ENCODE data around the gene KATNB1. TPM values are rescaled to one million over a fixed set of nuclear protein-coding genes. Genes with fewer than 3 reads are reported as not detected.
"Not testable (repeated sequence)": the region's sequence is repeated elsewhere in the genome, so short reads cannot be mapped to it uniquely, and the experiment has no call there.

KATNB1 gene
- total RNA-seq, 1 donor from 2014 or later, result 27.8 TPM

DNA sequence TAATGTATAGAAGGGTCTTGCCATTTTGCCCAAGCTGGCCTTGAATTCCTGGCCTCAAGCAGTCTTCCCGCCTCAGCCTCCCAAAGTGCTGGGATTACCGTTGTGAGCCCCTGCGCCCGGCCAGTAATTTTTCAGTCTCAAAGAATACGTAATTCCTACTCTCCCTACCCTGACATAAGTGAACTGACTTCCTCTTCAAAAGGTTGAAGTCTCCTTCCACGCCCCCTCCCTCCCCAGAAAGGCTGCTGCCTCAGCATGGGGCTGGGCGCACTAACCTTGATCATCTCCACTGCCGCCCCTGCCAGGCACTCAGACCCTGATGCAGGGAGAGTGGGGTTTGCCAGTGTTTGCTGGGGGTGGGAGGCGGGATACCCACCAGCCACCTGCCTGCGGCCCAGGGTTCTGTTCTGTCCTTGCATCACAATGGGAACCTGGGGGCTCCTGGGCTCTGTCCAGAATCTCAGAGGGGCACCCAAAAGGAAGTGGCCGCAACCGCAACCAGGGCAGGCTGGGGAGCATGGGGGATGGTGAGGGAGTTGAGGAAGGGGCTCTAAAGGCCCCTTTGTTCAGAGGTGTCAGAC is 39.2 kb downstream of the KATNB1 start:
- no peak for DNase-seq

DNA sequence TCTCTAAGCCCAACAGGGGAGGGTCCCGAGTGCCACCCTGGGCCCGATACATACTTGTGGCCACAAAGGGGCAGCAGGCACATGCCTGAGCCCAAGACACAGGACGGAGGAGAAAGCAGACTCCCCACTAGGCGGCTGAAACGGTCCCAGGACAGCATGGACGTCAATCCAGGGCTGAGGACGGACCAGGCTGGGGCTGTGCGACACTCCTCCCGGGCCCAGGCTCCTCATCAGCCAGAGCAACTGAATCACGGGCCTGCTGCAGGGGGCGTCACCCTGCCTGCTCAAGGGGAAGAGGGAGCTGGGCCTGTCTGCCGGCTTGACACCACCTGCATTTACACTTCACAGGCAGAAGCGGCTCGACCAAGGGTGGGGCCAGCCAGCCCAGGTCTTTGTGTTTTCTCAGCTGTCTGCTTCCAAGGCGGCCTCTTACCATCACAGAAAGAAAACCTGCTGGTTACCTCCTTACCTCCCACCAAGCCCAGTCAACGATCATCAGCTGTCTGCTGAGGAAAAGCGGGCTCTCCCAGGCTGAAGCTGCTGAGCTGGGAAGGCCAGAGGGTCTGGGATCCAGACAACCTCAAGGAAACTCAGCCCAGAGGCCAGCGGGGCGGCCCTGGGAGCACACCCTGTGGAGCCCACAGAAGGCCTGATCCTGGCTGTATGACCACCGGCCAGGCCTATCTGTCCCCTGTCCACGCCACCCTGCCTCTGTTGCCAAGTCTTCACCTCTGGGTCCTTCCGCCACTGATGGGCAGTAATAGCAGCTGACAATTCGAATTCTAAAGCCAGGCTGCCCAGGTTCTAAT is 40.3 kb downstream of the KATNB1 start:
- DNase-seq, result no peak

DNA sequence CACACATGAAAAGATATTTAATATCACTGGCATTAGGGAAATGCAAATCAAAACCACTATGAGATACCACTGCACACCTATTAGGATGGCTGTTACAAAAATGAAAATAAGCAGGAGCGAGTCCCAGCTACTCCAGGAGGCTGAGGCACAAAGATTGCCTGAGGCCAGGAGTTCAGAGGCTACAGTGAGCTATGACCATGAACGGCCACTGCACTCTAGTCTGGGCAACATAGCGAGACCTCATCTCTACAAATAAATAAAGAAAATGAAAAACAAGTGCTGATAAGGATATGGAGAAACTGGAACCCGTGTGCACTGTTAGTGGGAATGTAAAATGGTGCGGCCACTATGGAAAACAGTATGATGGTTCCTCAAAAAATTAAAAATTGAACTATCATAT is 43.1 kb downstream of the KATNB1 start:
- no peak for DNase-seq

DNA sequence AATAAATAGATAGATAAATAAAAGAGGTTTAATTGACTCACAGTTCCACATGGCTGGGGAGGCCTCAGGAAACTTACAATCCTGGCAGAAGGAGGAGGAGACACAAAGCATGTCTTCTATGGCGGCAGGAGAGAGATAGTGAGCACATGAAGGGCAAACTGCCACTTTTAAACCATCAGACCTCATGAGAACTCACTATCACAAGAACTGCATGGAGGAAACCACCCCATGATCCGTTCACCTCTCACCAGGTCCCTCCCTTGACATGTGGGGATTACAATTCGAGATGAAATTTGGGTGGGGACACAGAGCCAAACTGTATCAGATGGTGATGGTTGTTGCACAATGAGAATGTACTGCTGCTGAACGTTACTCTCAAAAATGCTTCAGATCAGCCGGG is 44.3 kb downstream of the KATNB1 start:
- not testable (repeated sequence) for DNase-seq

DNA sequence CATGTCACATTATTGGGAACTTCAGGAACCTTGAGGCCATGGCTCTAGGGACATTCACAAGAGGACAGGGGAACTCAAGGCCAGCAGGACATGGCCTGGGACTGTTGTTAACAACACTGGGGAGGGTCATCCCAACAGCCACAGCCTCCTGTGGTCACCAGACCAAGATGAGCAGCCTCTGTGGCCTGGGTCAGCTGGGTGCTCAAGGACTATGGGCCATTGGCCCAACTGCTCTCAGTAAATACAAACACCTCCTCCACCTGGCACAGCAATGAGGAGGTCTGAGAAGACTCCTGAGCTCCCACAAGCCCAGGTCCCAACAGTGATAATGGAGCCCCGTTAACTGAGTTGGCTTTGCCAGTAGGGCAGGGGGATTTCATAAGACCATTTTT is 45.8 kb downstream of the KATNB1 start:
- no peak for DNase-seq

DNA sequence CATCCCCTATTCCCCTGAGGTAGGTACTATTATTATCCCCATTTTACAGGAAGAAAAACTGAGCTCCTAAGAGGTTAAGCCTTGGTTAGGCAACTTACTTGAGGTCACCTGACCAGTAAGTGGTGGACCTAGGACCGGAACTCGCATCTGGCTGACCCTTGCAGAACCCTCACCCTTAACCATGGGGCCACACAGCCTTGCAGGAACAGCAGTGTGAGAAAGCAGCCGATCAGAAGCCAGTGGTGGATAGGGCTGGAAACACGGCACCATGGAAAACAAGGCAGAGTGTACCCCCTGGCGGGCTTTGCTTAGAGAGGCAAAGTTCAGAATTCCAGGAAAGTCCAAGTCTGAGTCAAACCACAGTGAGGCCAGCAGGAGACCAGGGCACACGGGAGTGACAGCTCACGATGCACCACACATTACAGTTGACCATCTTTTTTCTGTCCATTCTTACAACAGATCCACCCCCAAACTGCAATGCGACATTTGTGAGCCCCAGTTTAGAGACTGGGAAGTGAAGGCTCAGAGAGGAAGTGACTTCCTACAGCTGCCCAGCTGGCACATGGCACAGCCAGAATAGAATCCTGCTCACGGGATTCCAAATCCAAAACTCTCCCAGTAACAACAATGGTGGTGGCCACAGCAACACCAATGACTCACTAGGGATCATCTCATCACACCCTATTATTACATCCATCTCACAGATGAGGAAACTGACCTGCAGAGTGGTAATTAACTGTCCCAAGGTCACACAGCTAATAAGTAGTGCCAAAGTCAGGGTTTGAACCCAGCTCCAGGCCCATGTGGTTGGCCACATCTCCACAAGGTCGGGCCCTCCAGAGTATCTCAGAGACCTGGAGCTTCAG is 46.4 kb downstream of the KATNB1 start:
- DNase-seq, result no peak

DNA sequence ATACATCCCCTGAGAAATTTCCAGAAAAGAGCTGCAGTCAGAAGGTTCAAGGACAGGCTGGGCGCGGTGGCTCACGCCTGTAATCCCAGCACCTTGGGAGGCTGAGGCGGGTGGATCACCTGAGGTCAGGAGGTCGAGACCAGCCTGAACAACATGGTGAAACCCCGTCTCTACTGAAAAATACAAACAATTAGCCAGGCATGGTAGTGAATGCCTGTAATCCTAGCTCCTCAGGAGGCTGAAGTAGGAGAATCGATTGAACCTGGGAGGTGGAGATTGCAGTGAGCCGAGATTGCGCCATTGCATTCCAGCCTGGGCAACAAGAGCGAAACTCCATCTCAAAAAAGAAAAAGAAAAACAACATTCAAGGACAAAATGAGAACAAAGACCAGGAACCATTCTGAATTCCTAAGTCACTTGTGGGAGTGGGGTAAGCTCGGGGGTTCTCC is 47.1 kb downstream of the KATNB1 start:
- DNase-seq, result not testable (repeated sequence)

DNA sequence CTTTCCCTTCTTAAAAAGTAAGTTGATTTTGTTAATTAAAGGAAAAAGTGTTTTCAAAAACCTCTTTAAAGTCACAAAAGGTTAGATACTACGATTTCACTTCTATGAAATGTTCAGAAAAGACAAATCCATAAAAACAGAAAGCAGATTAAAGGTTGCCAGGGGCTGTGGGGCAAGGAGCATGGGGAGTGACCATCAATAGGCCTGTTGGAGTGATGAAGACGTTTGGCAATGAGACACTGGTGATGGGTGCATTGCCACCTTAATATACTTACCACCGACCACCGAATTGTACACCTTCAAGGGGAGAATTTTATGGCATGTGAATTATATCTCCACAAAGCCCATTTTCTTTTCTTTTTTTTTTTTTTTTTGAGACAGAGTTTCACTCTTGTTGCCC is 47.5 kb downstream of the KATNB1 start:
- no peak for DNase-seq

DNA sequence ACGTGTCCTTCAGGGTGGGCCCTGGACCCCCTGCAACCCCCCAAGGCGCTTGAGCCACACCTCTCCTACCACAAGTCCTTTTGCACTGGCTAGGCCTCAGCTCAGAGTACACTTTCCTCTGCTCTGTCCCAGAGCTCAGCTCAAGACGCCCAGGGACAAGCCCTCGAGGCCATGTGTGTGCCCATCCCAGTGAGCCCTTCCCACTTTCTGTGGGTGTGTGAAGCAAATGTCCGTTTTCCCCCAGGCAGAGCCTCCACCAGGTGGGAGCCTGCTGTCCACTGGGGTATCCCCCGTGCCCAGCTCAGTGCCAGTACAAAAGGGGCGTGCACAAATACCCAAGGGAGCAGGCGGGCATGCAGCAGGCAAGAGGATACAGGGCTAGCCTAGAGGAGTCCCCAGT is 48.3 kb downstream of the KATNB1 start:
- no peak for DNase-seq

DNA sequence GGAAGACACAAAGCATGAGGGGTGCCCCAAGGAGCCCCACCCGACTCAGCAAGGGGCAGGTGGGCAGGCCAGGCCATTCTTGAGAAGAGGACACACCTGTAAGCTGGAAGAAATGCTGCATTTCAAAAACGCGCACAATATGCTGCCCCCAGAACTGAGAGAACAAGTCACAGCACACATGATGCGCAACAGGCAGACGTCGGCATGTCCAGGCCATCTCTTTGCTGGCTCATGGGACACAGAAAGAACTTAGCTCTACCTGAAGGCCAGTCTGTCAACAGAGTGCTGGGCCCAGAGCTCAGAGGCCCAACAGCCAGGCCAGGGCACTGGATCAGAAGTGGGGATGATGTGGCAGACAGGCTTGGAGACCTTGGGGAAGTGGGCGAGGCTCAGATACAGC is 48.8 kb downstream of the KATNB1 start:
- DNase-seq, result no peak

DNA sequence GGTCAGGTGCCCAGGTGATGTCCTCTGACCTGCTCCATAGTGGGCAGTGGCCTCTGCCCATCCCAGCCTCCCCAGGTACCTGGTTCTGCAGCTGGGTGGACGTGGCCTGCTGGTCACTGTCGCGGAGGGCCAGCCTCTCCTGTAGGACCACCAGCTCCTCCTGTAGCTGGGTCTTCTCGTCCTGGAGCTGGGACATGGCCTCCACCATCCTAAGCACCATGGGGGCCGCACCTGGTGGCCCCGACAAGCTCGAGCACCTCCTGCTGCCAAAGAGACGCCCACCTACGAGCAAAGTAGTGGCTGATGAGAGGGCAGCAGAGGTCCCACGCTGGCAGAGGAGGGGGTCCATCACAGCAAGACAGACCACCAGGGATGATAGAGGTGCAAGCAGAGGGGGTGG is 49.8 kb downstream of the KATNB1 start:
- DNase-seq, result no peak

DNA sequence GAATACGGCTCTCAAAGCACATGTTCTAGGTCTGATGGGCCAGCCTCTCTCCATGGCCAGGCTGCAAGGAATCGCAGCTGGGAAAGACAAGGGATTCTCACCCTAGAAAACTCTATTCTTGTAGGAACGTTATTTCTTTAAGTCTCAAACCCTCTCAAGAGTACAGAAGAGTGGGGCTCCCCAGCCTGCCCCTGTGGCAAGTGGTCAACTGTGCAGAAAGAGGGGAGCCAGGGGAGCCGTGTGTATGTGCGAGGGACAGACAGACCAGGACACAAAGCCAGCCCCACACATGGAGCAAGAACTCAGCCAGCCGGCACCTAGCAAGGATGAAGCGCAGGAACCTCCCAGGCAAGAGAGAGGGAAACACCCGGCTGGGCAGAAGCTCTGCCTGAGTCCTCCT is 50.4 kb downstream of the KATNB1 start:
- no peak for DNase-seq

DNA sequence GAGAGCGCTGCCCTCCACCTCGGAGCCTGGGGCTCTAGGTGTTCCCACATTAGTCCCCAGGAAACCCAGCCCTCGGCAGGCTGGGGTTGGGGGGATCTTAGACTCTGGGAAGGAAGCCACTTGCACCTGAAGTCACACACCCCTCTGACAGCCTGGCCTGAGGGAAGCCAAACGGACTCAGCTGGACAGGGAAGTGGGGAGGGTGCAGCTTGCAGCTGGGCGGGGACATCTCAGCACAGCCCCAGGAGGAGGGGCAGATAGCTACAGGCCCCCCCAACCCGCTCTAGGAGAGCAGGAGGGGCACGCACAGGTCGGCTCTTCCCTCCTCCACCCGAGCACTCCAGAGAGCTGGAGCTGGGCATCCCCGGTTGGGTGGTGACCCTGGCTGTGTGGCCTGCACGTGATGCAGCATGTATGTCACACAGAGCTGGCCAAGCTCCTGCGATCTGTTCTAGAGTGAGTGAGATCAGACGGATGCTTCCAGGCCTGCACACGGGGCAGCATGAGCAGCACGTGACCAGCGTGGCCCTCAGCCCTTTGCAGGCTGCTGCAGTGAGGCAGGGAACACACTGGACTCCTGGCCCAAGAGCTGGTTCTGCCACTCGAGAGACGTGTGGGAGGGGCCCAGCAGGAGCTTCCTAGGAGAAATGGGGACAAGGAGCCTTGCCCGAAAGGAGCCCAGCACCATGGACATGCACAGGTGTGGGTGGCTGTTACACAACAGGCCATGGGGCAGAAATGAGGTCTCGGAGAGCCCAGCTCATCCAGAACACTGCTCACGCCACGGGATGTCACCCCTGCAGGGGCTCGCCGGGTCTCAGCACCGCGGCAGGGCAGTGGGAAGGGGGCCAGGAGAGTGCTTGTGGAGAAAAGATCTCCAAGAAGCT is 51.3 kb downstream of the KATNB1 start:
- DNase-seq, result peak; percentile 58

DNA sequence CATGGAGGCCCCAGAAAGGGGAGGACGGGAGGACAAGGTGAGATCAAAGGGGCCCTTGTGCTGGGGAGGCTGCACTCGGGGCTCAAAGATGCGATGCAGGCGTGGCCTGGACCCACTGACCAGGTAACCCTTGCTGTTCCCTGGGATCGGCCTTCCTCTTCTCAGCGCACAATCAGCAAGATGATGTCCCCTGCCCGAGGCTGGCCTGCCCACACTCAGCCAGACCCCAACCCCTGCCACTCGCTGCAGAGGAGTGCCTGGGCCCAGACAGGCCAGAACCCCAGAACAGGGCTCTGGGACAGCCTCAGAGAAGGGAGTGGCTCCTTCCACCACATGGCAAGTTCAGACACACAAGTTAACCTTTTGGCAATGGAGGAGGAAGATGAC is 51.9 kb downstream of the KATNB1 start:
- DNase-seq, result no peak

DNA sequence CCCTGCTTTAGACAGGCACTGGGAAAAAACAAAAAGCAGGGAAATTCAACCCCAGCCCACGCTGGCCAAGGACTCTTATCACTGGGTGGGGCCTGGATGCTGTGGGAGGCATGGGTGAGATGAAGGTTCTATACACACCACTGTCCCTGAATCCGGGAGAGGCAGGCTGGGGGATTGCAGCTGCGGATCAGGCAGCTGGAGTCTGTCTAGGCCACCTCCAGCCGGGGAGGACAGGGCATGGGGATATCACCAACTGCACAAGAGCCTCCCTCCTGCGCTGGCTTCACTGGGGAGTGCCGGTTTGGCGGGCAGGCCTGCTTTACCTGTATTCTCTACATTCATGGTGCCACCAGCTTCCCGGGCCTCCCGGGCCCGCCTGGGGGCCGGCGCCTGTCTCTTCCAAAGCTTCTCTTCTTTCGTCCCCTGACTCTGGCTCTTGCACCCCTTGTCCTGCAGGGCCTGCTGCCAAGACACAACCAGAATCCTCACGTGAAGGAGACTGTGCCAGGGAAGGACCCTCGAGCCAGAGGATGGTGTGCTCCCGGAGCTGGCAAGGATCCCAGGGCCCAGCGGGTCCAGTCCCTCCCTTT is 52.8 kb downstream of the KATNB1 start:
- DNase-seq, result no peak

DNA sequence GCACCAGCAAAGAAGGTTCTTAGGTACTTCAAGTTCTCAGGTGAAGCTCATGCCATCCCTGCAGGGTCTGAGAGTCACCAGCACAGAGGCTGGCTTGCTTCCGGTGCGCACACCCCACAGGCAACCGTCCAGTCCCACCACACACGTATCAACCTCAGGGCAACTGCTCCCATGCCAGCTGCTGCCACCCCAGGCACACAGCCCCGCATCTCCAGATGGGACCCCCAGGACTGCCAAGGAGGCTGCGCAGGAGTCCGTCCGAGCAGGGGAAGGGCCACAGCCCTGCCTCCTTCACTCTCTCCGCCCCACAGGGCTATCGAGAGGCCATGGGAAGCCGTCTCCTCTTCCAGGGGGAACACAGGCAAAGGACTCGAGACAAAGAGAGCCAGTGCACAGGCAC is 53.4 kb downstream of the KATNB1 start:
- DNase-seq, result no peak

DNA sequence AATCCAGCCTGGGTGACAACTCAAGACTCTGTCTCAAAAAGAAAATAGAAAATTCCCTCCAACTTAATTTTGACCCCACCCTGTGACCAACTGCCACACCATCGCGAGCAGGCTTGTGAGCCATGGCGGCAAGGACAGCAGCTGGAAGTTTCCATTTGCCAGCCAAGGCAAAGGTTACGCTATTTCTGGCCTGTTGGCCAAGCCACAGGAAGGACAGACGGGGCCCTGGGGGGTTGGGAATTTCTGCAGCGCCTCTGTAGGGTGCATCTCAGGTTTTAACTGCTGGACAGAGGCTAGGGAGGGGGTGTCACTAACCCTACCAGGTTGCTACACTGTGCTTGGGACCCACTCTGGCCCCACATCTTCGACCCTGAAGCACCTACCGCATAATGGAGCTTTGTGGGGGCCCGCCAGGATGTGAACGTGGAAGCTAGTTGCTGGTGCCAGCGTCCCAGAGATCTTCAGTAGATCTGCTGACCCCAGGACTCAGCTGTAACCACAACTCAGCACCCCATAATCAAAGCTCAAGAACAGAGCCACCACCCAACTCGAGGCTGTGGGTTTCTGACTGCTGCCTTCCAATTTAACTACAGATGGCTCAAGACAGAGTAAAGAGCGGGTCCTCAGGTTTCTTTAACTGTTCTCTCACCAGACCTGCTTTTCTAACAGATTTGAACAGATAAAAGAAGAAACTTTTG is 55.8 kb downstream of the KATNB1 start:
- DNase-seq, result no peak

DNA sequence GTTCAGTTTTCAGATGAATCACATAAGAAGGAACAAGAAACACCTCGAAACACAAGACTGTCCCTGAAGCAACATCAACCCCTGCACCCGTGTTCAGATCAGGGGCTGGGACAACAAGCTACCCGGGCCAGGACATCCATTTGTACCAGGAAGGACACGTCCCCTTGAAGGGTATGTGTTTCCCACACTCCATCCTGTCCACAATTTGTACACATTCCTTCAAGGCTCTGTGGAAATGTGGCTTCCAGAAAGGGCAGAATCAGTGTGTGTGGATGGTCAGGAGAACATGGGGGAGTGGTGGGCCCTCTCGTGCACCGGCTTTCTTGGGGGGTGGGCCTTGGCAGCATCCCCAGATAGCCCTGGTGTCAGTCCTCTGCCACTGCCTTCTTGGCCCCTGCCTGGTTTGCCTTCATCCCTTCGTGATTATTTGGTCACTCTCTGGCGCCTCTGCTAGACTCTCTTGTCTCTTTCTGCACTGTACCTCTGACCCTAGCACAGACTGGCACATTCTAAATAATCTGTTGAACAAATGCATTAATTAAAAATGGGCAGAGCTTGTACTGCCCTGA is 56.4 kb downstream of the KATNB1 start:
- no peak for DNase-seq

DNA sequence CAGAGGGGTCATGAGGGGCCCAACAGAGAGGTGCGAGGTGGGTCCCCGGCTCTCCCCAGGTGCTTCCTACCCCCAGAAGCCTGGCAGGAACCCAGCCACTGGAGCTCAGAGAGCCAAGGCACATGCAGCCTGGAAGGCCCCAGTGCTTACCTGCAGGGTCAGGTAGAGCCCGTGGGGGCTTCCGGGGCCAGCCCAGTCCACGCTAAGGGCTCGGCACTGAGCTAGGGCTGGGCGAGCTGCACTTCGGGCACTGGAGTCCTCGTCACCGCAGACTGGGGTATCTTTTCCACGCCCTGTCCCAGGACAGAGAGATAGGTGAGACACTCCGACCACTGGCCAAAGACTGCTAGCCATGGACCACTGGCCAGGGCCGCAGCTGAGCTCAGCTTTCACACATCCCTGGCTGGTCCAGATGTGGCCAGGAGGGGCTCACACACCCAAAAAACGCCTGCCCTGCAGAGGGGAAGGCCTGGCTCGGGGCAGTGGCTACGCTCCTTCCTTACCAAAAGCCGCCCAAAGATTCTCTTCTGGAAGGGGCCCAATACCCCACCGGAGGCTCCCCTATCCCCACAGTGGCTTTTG is 59.4 kb downstream of the KATNB1 start:
- DNase-seq, result no peak

DNA sequence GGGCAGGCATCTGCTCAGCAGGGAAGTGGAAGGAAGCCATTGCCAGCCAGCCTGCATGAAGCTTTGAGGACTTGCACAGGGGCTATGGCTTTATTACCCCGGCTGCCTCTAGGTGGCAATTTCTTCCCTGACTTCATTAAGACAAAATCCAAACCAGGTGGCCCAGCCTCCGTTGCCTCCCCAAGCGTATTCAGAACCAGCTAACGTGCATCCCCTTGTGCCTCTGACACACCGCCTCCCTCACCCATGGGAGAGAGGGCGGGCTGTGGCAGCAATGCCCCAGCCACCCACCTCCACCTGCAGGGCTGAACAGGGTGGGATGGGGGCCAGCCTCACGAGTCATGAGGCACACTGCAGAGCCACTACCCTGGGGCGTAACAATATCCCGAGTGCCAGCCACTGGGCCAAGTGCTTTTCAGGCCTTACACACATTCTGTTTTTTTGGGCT is 59.9 kb downstream of the KATNB1 start:
- DNase-seq, result no peak

Measured in occipital lobe (tissue), 2 donors.